ENCODE data around the gene MSH5. TPM values are rescaled to one million over a fixed set of nuclear protein-coding genes. Genes with fewer than 3 reads are reported as not detected.

The MSH5 gene
- total RNA-seq, 2 experiments from 2014 or later: 13.6 to 13.7 TPM

GRCh38 chr6:31713465-31713864, 26.3 kb upstream of the MSH5 start:
- intact Hi-C loops (cut with DNase I, micrococcal nuclease): no loop called here
- H3K4me1 ChIP-seq (ENCODE audit: insufficient read depth, low read length): peaks cover 14% of the 10 kb centered on the region
- ATAC-seq (ENCODE audit: poor library complexity) (no peak), DNase-seq (no peak)
- H3K27ac ChIP-seq (ENCODE audit: low read depth in 1 of 2, low read length in 2 of 2): no peak overlapping the region
- no peak overlapping the region for H3K4me3 ChIP-seq (ENCODE audit: low read length)
- no peak for TF ChIP-seq CTCF (IDR thresholded peaks at IDR 0.05)
- CTCF ChIA-PET: no interaction called here
- POLR2A ChIA-PET: interaction anchor here (1.6 kb wide), 1 partner anchor 24 kb away, joined by 3 read pairs; no protein-coding TSS in a partner anchor
- H3K9me3 Mint-ChIP-seq: no peaks in the 10 kb centered on the region
- no peaks in the 10 kb centered on the region for H3K9me3 ChIP-seq (ENCODE audit: control insufficient read depth in 1 of 2, insufficient read depth in 1 of 2, low read length in 2 of 2)
- H3K36me3 Mint-ChIP-seq (ENCODE audit: low read depth): no peaks in the 10 kb centered on the region
- no peak overlapping the region for H3K27ac Mint-ChIP-seq
- no peaks in the 10 kb centered on the region for H3K27me3 Mint-ChIP-seq
- peaks cover 16% of the 10 kb centered on the region for H3K4me1 Mint-ChIP-seq (ENCODE audit: low read depth)
- H3K4me3 Mint-ChIP-seq: no peak overlapping the region
- H3K36me3 ChIP-seq (ENCODE audit: insufficient read depth, low read length): no peaks in the 10 kb centered on the region
- no peaks in the 10 kb centered on the region for H3K27me3 ChIP-seq (ENCODE audit: control insufficient read depth in 1 of 2, insufficient read depth in 2 of 2, low read length in 2 of 2)

GRCh38 chr6:31713991-31714684, 25.7 kb upstream of the MSH5 start:
- Mint-ChIP-seq H3K27me3 (no peaks in the 10 kb centered on the region), H3K27ac (no peak overlapping the region), H3K4me1 (ENCODE audit: low read depth) (peaks cover 16% of the 10 kb centered on the region), H3K4me3 (no peak overlapping the region), H3K36me3 (ENCODE audit: low read depth) (no peaks in the 10 kb centered on the region), H3K9me3 (no peaks in the 10 kb centered on the region)
- peaks cover 14% of the 10 kb centered on the region for H3K4me1 ChIP-seq (ENCODE audit: insufficient read depth, low read length)
- no peak for TF ChIP-seq CTCF (IDR thresholded peaks at IDR 0.05)
- H3K9me3 ChIP-seq (ENCODE audit: control insufficient read depth in 1 of 2, insufficient read depth in 1 of 2, low read length in 2 of 2): no peaks in the 10 kb centered on the region
- POLR2A ChIA-PET: interaction anchor here (1.0 to 1.6 kb wide), 2 partner anchors 15 to 24 kb away, joined by 3 read pairs; partner anchors contain the start of gene DDAH2
- ATAC-seq (ENCODE audit: poor library complexity) (no peak), DNase-seq (no peak)
- no peak overlapping the region for H3K4me3 ChIP-seq (ENCODE audit: low read length)
- no peaks in the 10 kb centered on the region for H3K27me3 ChIP-seq (ENCODE audit: control insufficient read depth in 1 of 2, insufficient read depth in 2 of 2, low read length in 2 of 2)
- no peak overlapping the region for H3K27ac ChIP-seq (ENCODE audit: low read depth in 1 of 2, low read length in 2 of 2)
- CTCF ChIA-PET: no interaction called here
- H3K36me3 ChIP-seq (ENCODE audit: insufficient read depth, low read length): no peaks in the 10 kb centered on the region
- intact Hi-C loops (cut with DNase I, micrococcal nuclease): no loop called here

- ChIA-PET CTCF (no interaction called here), POLR2A (interaction anchor here (0.6 to 1.0 kb wide), 3 partner anchors 12 to 121 kb away, joined by 3 to 5 read pairs (median 3); partner anchors contain the start of genes ABHD16A and DDAH2)
- no peak for ATAC-seq (ENCODE audit: poor library complexity)
- Mint-ChIP-seq H3K4me3 (no peak within 1 kb of the TSS), H3K27ac (no peak within 1 kb of the TSS), H3K4me1 (ENCODE audit: low read depth) (peaks cover 16% of the 10 kb centered on the region), H3K27me3 (no peaks in the 10 kb centered on the region), H3K36me3 (ENCODE audit: low read depth) (no peaks in the 10 kb centered on the region), H3K9me3 (no peaks in the 10 kb centered on the region)
- intact Hi-C loops (cut with DNase I, micrococcal nuclease): no loop called here
- TF ChIP-seq CTCF (IDR thresholded peaks at IDR 0.05): no peak
- Histone ChIP-seq H3K4me1 (ENCODE audit: insufficient read depth, low read length) (peaks cover 14% of the 10 kb centered on the region), H3K36me3 (ENCODE audit: insufficient read depth, low read length) (no peaks in the 10 kb centered on the region), H3K27ac (ENCODE audit: low read depth in 1 of 2, low read length in 2 of 2) (no peak within 1 kb of the TSS), H3K4me3 (ENCODE audit: low read length) (no peak within 1 kb of the TSS), H3K9me3 (ENCODE audit: control insufficient read depth in 1 of 2, insufficient read depth in 1 of 2, low read length in 2 of 2) (no peaks in the 10 kb centered on the region), H3K27me3 (ENCODE audit: control insufficient read depth in 1 of 2, insufficient read depth in 2 of 2, low read length in 2 of 2) (no peaks in the 10 kb centered on the region)
- DNase-seq: no peak
These were observed 24.5 kb upstream of the MSH5 start, which contains the start of gene LY6G6D for GRCh38 chr6:31715022-31715958. Gene LY6G6D, plus strand, starts transcription at chr6:31715348. Its CDS starts 8 bp downstream, at chr6:31715356.

All from CD4-positive, alpha-beta T cell (primary cell).